Liver (tissue), 9 donors: ENCODE measurements around the gene TNNI3. TPM values are rescaled to one million over a fixed set of nuclear protein-coding genes. Genes with fewer than 3 reads are reported as not detected.

ENCODE experiments used
- DNase-seq: peaks from one replicate; pipeline ENCODE4 v3.0.0-alpha.2; 2017; ENCODE audit warnings: low spot score
- H3K27ac ChIP-seq, 2 donors: one replicate each; pipeline ENCODE4 v1.7.0; 2013; ENCODE audit warnings: inconsistent platforms in 2 of 2, low read length in 2 of 2, control low read depth in 1 of 2, low read depth in 1 of 2, mild to moderate bottlenecking in 1 of 2
- H3K27me3 ChIP-seq, 4 donors: one replicate each; pipeline versions ENCODE4 v1.6.1 to v1.7.0; 2013; ENCODE audit warnings: low read length in 3 of 4, inconsistent platforms in 1 of 4, mild to moderate bottlenecking in 1 of 4, moderate library complexity in 1 of 4; ENCODE audit not compliant: control insufficient read depth in 4 of 4, insufficient read depth in 4 of 4
- H3K36me3 ChIP-seq, 4 donors: one replicate each; pipeline versions ENCODE4 v1.6.1 to v1.7.0; 2013; ENCODE audit warnings: low read length in 3 of 4, mild to moderate bottlenecking in 3 of 4, low read depth in 1 of 4, moderate library complexity in 1 of 4; ENCODE audit not compliant: control insufficient read depth in 4 of 4, insufficient read depth in 3 of 4
- H3K4me1 ChIP-seq, 4 donors: one replicate each; pipeline versions ENCODE4 v1.6.1 to v1.7.0; 2013; ENCODE audit warnings: low read length in 3 of 4, mild to moderate bottlenecking in 3 of 4, moderate library complexity in 1 of 4; ENCODE audit not compliant: control insufficient read depth in 4 of 4, insufficient read depth in 4 of 4
- H3K4me3 ChIP-seq, 3 donors: one replicate each; pipeline versions ENCODE4 v1.6.1 to v1.7.0; 2013; ENCODE audit warnings: low read length in 3 of 3, control low read depth in 1 of 3, low read depth in 1 of 3, mild to moderate bottlenecking in 1 of 3
- H3K9ac ChIP-seq, 2 donors: one replicate each; pipeline ENCODE4 v1.7.0; 2013; ENCODE audit warnings: low read length in 2 of 2, mild to moderate bottlenecking in 2 of 2, moderate library complexity in 2 of 2, control low read depth in 1 of 2, low read depth in 1 of 2
- H3K9me3 ChIP-seq, 4 donors: one replicate each; pipeline versions ENCODE4 v1.6.1 to v1.7.0; 2013; ENCODE audit warnings: low read length in 3 of 4; ENCODE audit not compliant: control insufficient read depth in 4 of 4
- ATF3 ChIP-seq: IDR thresholded peaks from 2 replicates; pipeline ENCODE4 v1.6.1; 2016; ENCODE audit warnings: antibody characterized with exemption
- CTCF ChIP-seq: fragments of 150-350 bp; IDR thresholded peaks from 2 replicates; pipeline ENCODE4 v1.5.1; 2017; ENCODE audit warnings: improper control_type of control experiment, low read depth, low read length; ENCODE audit not compliant: missing input control
- EGR1 ChIP-seq, 2 donors: IDR thresholded peaks; 2 replicates each; pipeline ENCODE4 v1.6.1; 2016 to 2018; ENCODE audit warnings: antibody characterized with exemption in 2 of 2, low read depth in 2 of 2
- FOXA1 ChIP-seq: IDR thresholded peaks from 2 replicates; pipeline ENCODE4 v1.6.1; 2016; ENCODE audit warnings: antibody characterized with exemption
- FOXA2 ChIP-seq: IDR thresholded peaks from 2 replicates; pipeline ENCODE4 v1.6.1; 2016; ENCODE audit warnings: antibody characterized with exemption
- GABPA ChIP-seq, 2 donors: IDR thresholded peaks in 1 of 2; conservative IDR thresholded peaks in 1 of 2; 2 replicates each; pipeline ENCODE4 v1.6.1; 2016; ENCODE audit warnings: antibody characterized with exemption in 2 of 2, mild to moderate bottlenecking in 1 of 2, moderate library complexity in 1 of 2
- HNF4A ChIP-seq, 2 donors: conservative IDR thresholded peaks; 2 replicates each; pipeline ENCODE4 v1.6.1; 2016; ENCODE audit warnings: antibody characterized with exemption in 2 of 2, mild to moderate bottlenecking in 2 of 2
- HNF4G ChIP-seq: IDR thresholded peaks from 2 replicates; pipeline ENCODE4 v1.6.1; 2016; ENCODE audit warnings: antibody characterized with exemption
- JUND ChIP-seq, 2 donors: IDR thresholded peaks; 2 replicates each; pipeline ENCODE4 v1.6.1; 2016; ENCODE audit warnings: antibody characterized with exemption in 2 of 2
- MAX ChIP-seq: IDR thresholded peaks from 2 replicates; pipeline ENCODE4 v1.6.1; 2016; ENCODE audit warnings: antibody characterized with exemption
- NR2F2 ChIP-seq: IDR thresholded peaks from 2 replicates; pipeline ENCODE4 v1.6.1; 2016; ENCODE audit warnings: antibody characterized with exemption
- RAD21 ChIP-seq, 2 donors: IDR thresholded peaks; 2 replicates each; pipeline ENCODE4 v1.6.1; 2016; ENCODE audit warnings: antibody characterized with exemption in 2 of 2, mild to moderate bottlenecking in 2 of 2
- REST ChIP-seq: IDR thresholded peaks from 2 replicates; pipeline ENCODE4 v1.6.1; 2016; ENCODE audit warnings: antibody characterized with exemption, mild to moderate bottlenecking
- RXRA ChIP-seq, 2 donors: IDR thresholded peaks; 2 replicates each; pipeline ENCODE4 v1.6.1; 2017 to 2018; ENCODE audit warnings: antibody characterized with exemption in 2 of 2, mild to moderate bottlenecking in 1 of 2
- SP1 ChIP-seq: IDR thresholded peaks from 2 replicates; pipeline ENCODE4 v1.6.1; 2018; ENCODE audit warnings: antibody characterized with exemption, mild to moderate bottlenecking
- TAF1 ChIP-seq: conservative IDR thresholded peaks from 2 replicates; pipeline ENCODE4 v1.6.1; 2016; ENCODE audit warnings: antibody characterized with exemption, mild to moderate bottlenecking
- YY1 ChIP-seq: IDR thresholded peaks from 2 replicates; pipeline ENCODE4 v1.6.1; 2016; ENCODE audit warnings: antibody characterized with exemption, mild to moderate bottlenecking
- ZBTB33 ChIP-seq: IDR thresholded peaks from 2 replicates; pipeline ENCODE4 v1.6.1; 2016; ENCODE audit warnings: antibody characterized with exemption
- WGBS: extraction: QIAGEN DNeasy Blood & Tissue Kit; methylation state at CpG from one replicate; pipeline ENCODE4 v1.1.7; 2013; 5-methylcytosine and 5-hydroxymethylcytosine counted together
- polyA plus RNA-seq, 2 donors: library from polyadenylated mRNA; stranded (reverse) in 1 of 2; unstranded in 1 of 2; fragments of 200-250 nt in 1 of 2; fragments of >200 nt in 1 of 2; fragmentation: Nextera tagmentation in 1 of 2; extraction: Ambion mirVana in 1 of 2; gene quantifications; one replicate each; pipeline versions ENCODE4 v1.2.1 to v1.2.3, GENCODE V29; 2013 to 2015
- total RNA-seq, 2 donors: library from RNA; depleted of rRNA; stranded (reverse); fragments of >200 nt; gene quantifications; one replicate each; pipeline ENCODE4 v1.2.3, GENCODE V29; 2014
- donor health status: healthy.
- donor health status: healthy.
- donor health status: healthy.
- donor health status: healthy.
- donor health status: healthy.

The TNNI3 gene
- total and polyA plus RNA-seq, 4 donors = not detected

GRCh38 chr19:55146078-55146704 lies 11.3 kb downstream of the TNNI3 start:
- TF ChIP-seq FOXA1 (no peak), MAX (no peak), HNF4A (conservative IDR thresholded peaks at IDR 0.05) (no peak), CTCF (peak; percentile 14), YY1 (no peak)
- no peak overlapping the region for H3K9ac ChIP-seq
- H3K36me3 ChIP-seq = no peaks in the 10 kb centered on the region
- H3K27ac ChIP-seq = no peak overlapping the region
- 2% methylated on average over 40 of the region's 41 CpGs for WGBS
- no peak overlapping the region for H3K4me3 ChIP-seq
- no peak for DNase-seq
- peaks cover 0 to 7% (median 4%) of the 10 kb centered on the region in 4 donors for H3K27me3 ChIP-seq
- peaks cover 0 to 3% (median 0%) of the 10 kb centered on the region in 4 donors for H3K4me1 ChIP-seq
- H3K9me3 ChIP-seq = no peaks in the 10 kb centered on the region

- Histone ChIP-seq H3K9ac (no peak overlapping the region), H3K27me3 (peaks cover 0 to 7% (median 4%) of the 10 kb centered on the region in 4 donors)
- TF ChIP-seq REST (no peak), ZBTB33 (no peak), ATF3 (no peak), EGR1 (IDR thresholded peaks at IDR 0.05; ENCODE audit: low read depth in 2 of 2) (no peak), HNF4G (no peak), GABPA (IDR thresholded peaks at IDR 0.05 in 1 of 2, conservative IDR thresholded peaks at IDR 0.05 in 1 of 2) (no peak), HNF4A (conservative IDR thresholded peaks at IDR 0.05) (no peak), SP1 (no peak), FOXA1 (no peak), MAX (no peak), NR2F2 (no peak), YY1 (no peak), RXRA (IDR thresholded peaks at IDR 0.05) (no peak), CTCF (no peak), JUND (IDR thresholded peaks at IDR 0.05) (no peak), TAF1 (no peak), RAD21 (IDR thresholded peaks at IDR 0.05) (no peak), FOXA2 (no peak)
Observed at GRCh38 chr19:55145232-55145631, 12.3 kb downstream of the TNNI3 start.

More at GRCh38 chr19:55145232-55145631, 12.3 kb downstream of the TNNI3 start:
- WGBS = 26% methylated on average over 3 of the region's 3 CpGs
- Histone ChIP-seq H3K4me3 (no peak overlapping the region), H3K36me3 (no peaks in the 10 kb centered on the region), H3K4me1 (peaks cover 0 to 3% (median 0%) of the 10 kb centered on the region in 4 donors), H3K9me3 (no peaks in the 10 kb centered on the region), H3K27ac (no peak overlapping the region)
- DNase-seq = no peak
